CD4-positive, alpha-beta T cell treated with Interleukin-12 subunit alpha and Interleukin-12 subunit beta, for 1 hour (primary cell): ENCODE measurements around the gene CNKSR3.

Source experiments
- DNase-seq: peaks from one replicate; pipeline ENCODE4 v3.0.0-alpha.2; 2020

The CNKSR3 gene

GRCh38 chr6:154478021-154478700 is 32.3 kb downstream of the CNKSR3 start:
- no peak for DNase-seq

GRCh38 chr6:154476494-154476893 is 34.0 kb downstream of the CNKSR3 start:
- no peak for DNase-seq

GRCh38 chr6:154474648-154475428 is 35.6 kb downstream of the CNKSR3 start:
- DNase-seq, result no peak

GRCh38 chr6:154473324-154473723 is 37.2 kb downstream of the CNKSR3 start:
- no peak for DNase-seq

GRCh38 chr6:154471609-154472362 is 38.7 kb downstream of the CNKSR3 start:
- no peak for DNase-seq

- DNase-seq, result no peak
Observed at GRCh38 chr6:154469306-154469935, 41.1 kb downstream of the CNKSR3 start.

- DNase-seq, result no peak
Observed at GRCh38 chr6:154468760-154469159, 41.7 kb downstream of the CNKSR3 start.

GRCh38 chr6:154466971-154467679 is 43.4 kb downstream of the CNKSR3 start:
- no peak for DNase-seq

GRCh38 chr6:154466139-154466538 is 44.3 kb downstream of the CNKSR3 start:
- DNase-seq, result no peak

GRCh38 chr6:154463573-154464419 is 46.7 kb downstream of the CNKSR3 start:
- DNase-seq, result no peak

GRCh38 chr6:154462425-154462824 is 48.1 kb downstream of the CNKSR3 start:
- no peak for DNase-seq

- no peak for DNase-seq
Observed at GRCh38 chr6:154461348-154461747, 49.1 kb downstream of the CNKSR3 start.

GRCh38 chr6:154460306-154461071 is 50.0 kb downstream of the CNKSR3 start:
- DNase-seq, result no peak

GRCh38 chr6:154459513-154459912 is 51.0 kb downstream of the CNKSR3 start:
- no peak for DNase-seq

GRCh38 chr6:154458565-154459470 is 51.7 kb downstream of the CNKSR3 start:
- DNase-seq, result no peak

- no peak for DNase-seq
Observed at GRCh38 chr6:154457881-154458284, 52.6 kb downstream of the CNKSR3 start.

- no peak for DNase-seq
Observed at GRCh38 chr6:154457046-154457713, 53.3 kb downstream of the CNKSR3 start.

- no peak for DNase-seq
Observed at GRCh38 chr6:154453329-154453728, 57.2 kb downstream of the CNKSR3 start.

- no peak for DNase-seq
Observed at GRCh38 chr6:154450498-154450897, 60.0 kb downstream of the CNKSR3 start.
